Heart left ventricle (tissue), 16 donors: Measurements from ENCODE around the gene SLX4. TPM values are rescaled to one million over a fixed set of nuclear protein-coding genes. Genes with fewer than 3 reads are reported as not detected.

Experiments used
- ATAC-seq, 4 donors: fragments of 200-7000 bp; cut with Tn5 transposase; one replicate each; pipeline ENCODE4 v1.9.1; 2020 to 2022; ENCODE audit warnings: moderate library complexity in 4 of 4, mild to moderate bottlenecking in 3 of 4, moderate number of reproducible peaks in 1 of 4
- DNase-seq, 5 donors: peaks; one replicate each; pipeline ENCODE4 v3.0.0-alpha.2; 2020
- H3K27ac ChIP-seq, 12 donors: fragments of 200-600 bp; sonication (generic) in 4 of 12; one replicate each; pipeline versions ENCODE4 v1.5.0 to v1.8.0; 2016 to 2022; ENCODE audit warnings: mild to moderate bottlenecking in 2 of 12
- H3K27me3 ChIP-seq, 9 donors: fragments of 200-600 bp; sonication (generic) in 2 of 9; one replicate each; pipeline versions ENCODE4 v1.5.1 to v1.8.0; 2016 to 2022; ENCODE audit warnings: mild to moderate bottlenecking in 3 of 9
- H3K36me3 ChIP-seq, 9 donors: fragments of 200-600 bp; sonication (generic) in 2 of 9; one replicate each; pipeline versions ENCODE4 v1.5.0 to v1.8.0; 2018 to 2022; ENCODE audit warnings: mild to moderate bottlenecking in 2 of 9
- H3K4me1 ChIP-seq, 12 donors: fragments of 200-600 bp; sonication (generic) in 4 of 12; one replicate each; pipeline versions ENCODE4 v1.5.0 to v1.8.0; 2016 to 2022; ENCODE audit warnings: mild to moderate bottlenecking in 3 of 12
- H3K4me3 ChIP-seq, 12 donors: fragments of 200-600 bp; sonication (generic) in 4 of 12; one replicate each; pipeline versions ENCODE4 v1.5.0 to v1.8.0; 2017 to 2022; ENCODE audit warnings: mild to moderate bottlenecking in 9 of 12, moderate library complexity in 4 of 12
- H3K9me3 ChIP-seq, 12 donors: fragments of 200-600 bp; sonication (generic) in 4 of 12; one replicate each; pipeline versions ENCODE4 v1.5.0 to v1.8.0; 2016 to 2022; ENCODE audit warnings: mild to moderate bottlenecking in 1 of 12
- CTCF ChIP-seq, 12 donors: fragments of 200-600 bp; sonication (generic) in 4 of 12; IDR thresholded peaks; one replicate each; pipeline versions ENCODE4 v1.5.0 to v1.8.0; 2018 to 2022; ENCODE audit warnings: antibody characterized with exemption in 12 of 12, mild to moderate bottlenecking in 5 of 12
- POLR2A ChIP-seq, 2 donors: fragments of 450-650 bp; IDR thresholded peaks; one replicate each; pipeline ENCODE4 v1.6.1; 2017; ENCODE audit warnings: antibody characterized with exemption in 2 of 2, mild to moderate bottlenecking in 2 of 2, moderate library complexity in 2 of 2
- WGBS, 4 donors: extraction: QIAGEN DNeasy Blood & Tissue Kit in 2 of 4; methylation state at CpG; one replicate each; pipeline versions ENCODE4 v1.1.5 to v1.1.7; 2013 to 2018; 5-methylcytosine and 5-hydroxymethylcytosine counted together
- intact Hi-C, 10 donors: fragments of 100-400 bp; cut with DNase I; formaldehyde crosslinking; loops; one replicate each; pipeline versions ENCODE4 v1.11.1 to v1.14.2; 2022
- polyA plus RNA-seq, 2 donors: library from polyadenylated mRNA; stranded (reverse); fragments of 200-250 nt; gene quantifications; one replicate each; pipeline ENCODE4 v1.2.3, GENCODE V29; 2013
- total RNA-seq, 9 donors: library from RNA; depleted of rRNA in 2 of 9; stranded (reverse); fragments of >200 nt in 2 of 9; fragmentation: NEBNext Ultra II Directional in 3 of 9; extraction: Animal tissue kit (Norgen Biotek cat#: 25700) in 3 of 9; gene quantifications; one replicate each; pipeline versions ENCODE4 v1.1.0 to v1.2.4, GENCODE V29; 2016 to 2023
- donor health status: ischemic (EF 13 %, LVEDD 7.1; RV severe dilation, severe dysfunction).
- donor health status: healthy with polysubstance abuse.
- donor health status: DM: no; HTN: yes; CAD: no.
- donor health status: DM: no; HTN: no; CAD: no.
- donor health status: ischemic (EF 25% LVEDD 6.9; RV normal size, moderate dysfunction).
- donor health status: ischemic (EF 25% LVEDD 5.7; RV mildly dilated, moderate dysfunction).
- donor health status: healthy.
- donor health status: DM: yes; HTN: yes; CAD: no.
- donor health status: ischemic (EF 35%, LVEDD 5.7; RV mildly dilated, moderate dysfunction).
- donor health status: nonischemic (EF 11% LVEDD 7.7; RV severe dilation, severe dysfunction).
- donor health status: DM: yes; HTN: yes; CAD: no.
- donor health status: PGD.
- donor health status: ischemic (EF 29% LVEDD 5.4; RV normal size, mild dysfunction).
- donor health status: nonischemic (EF 23%, LVEDD 6.1; RV moderate dilation, normal function).

SLX4 gene
- total and polyA plus RNA-seq, 11 donors, result 2.0 to 4.7 (median 3.1) TPM

- DNase-seq, result peak in 4 of 5 donors; percentile 44 to 68 (median 48)
- peaks cover 0 to 19% (median 6%) of the 10 kb centered on the region in 12 donors for H3K4me1 ChIP-seq
- H3K9me3 ChIP-seq, result no peaks in the 10 kb centered on the region
- intact Hi-C loops, result no loop called here
- H3K36me3 ChIP-seq, result peaks cover 0 to 61% (median 38%) of the 10 kb centered on the region in 9 donors
- WGBS, 4 donors, result 60 to 74% (median 71%) methylated on average over 8 to 14 of the region's 14 CpGs
- H3K27me3 ChIP-seq, result no peaks in the 10 kb centered on the region
- H3K27ac ChIP-seq, result peak within 1 kb of the TSS in 5 of 12 donors; percentile 21 to 42 (median 38)
- TF ChIP-seq CTCF (IDR thresholded peaks at IDR 0.05) (peak; percentile 47 to 75 (median 60)), POLR2A (IDR thresholded peaks at IDR 0.05) (no peak)
- H3K4me3 ChIP-seq, result no peak within 1 kb of the TSS
- peak; percentile 29 to 69 (median 58) for ATAC-seq
Measured at GRCh38 chr16:3654249-3654991, 43.0 kb upstream of the SLX4 start, which contains the start of gene DNASE1. TSS of gene DNASE1 (plus strand) at chr16:3654691. CDS start at chr16:3655374, 683 bp downstream.

GRCh38 chr16:3652373-3653195 is 41.2 kb upstream of the SLX4 start:
- Histone ChIP-seq H3K9me3 (no peaks in the 10 kb centered on the region), H3K36me3 (peaks cover 0 to 43% (median 19%) of the 10 kb centered on the region in 9 donors), H3K27me3 (no peaks in the 10 kb centered on the region), H3K27ac (no peak overlapping the region), H3K4me1 (peaks cover 0 to 19% (median 6%) of the 10 kb centered on the region in 12 donors), H3K4me3 (no peak overlapping the region)
- WGBS, 4 donors, result 80 to 85% (median 84%) methylated on average over 14 of the region's 14 CpGs
- intact Hi-C loops, result no loop called here
- DNase-seq, result peak in 1 of 5 donors; percentile 13
- no peak for ATAC-seq
- TF ChIP-seq POLR2A (IDR thresholded peaks at IDR 0.05), result no peak
- TF ChIP-seq CTCF (IDR thresholded peaks at IDR 0.05), result no peak

GRCh38 chr16:3651461-3652372 is 40.3 kb upstream of the SLX4 start:
- WGBS, 4 donors, result 63 to 82% (median 76%) methylated on average over 15 to 18 of the region's 18 CpGs
- H3K4me1 ChIP-seq, result peaks cover 0 to 19% (median 6%) of the 10 kb centered on the region in 12 donors
- intact Hi-C loops, result no loop called here
- H3K36me3 ChIP-seq, result peaks cover 0 to 34% (median 11%) of the 10 kb centered on the region in 9 donors
- DNase-seq (peak in 1 of 5 donors; percentile 14), ATAC-seq (no peak)
- no peaks in the 10 kb centered on the region for H3K9me3 ChIP-seq
- H3K4me3 ChIP-seq, result no peak overlapping the region
- no peak overlapping the region for H3K27ac ChIP-seq
- TF ChIP-seq POLR2A (IDR thresholded peaks at IDR 0.05) (no peak), CTCF (IDR thresholded peaks at IDR 0.05) (no peak)
- H3K27me3 ChIP-seq, result no peaks in the 10 kb centered on the region
